Stimulated activated CD8-positive, alpha-beta memory T cell treated with anti-CD3 and anti-CD28 coated beads, Interleukin-7, amount 100 ng/mL, for 48 hours (primary cell): ENCODE measurements around the gene CNPPD1.

Experiments used
- DNase-seq, 2 donors: peaks; one replicate each; pipeline ENCODE4 v3.0.0-alpha.2; 2020; ENCODE audit warnings: low read depth in 1 of 2; ENCODE audit errors: extremely low read depth in 1 of 2

Gene CNPPD1

DNA sequence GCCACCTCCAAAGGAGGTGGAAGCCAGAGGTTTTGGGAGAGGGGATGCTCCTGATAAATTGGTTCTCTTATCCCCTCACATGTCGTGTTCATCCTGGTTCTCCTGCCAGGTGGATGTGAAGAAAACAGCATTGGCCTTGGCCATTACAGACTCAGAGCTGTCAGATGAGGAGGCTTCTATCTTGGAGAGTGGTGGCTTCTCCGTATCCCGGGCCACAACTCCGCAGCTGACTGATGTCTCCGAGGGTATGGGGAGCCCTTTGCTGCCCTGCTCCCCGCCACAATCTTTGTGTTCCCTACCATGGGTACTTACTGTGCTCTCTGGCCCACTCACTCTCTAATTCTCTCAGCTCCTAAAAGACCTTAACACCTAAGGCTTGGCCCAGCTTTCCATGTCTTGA, 4.8 kb upstream of the CNPPD1 start:
- no peak for DNase-seq

DNA sequence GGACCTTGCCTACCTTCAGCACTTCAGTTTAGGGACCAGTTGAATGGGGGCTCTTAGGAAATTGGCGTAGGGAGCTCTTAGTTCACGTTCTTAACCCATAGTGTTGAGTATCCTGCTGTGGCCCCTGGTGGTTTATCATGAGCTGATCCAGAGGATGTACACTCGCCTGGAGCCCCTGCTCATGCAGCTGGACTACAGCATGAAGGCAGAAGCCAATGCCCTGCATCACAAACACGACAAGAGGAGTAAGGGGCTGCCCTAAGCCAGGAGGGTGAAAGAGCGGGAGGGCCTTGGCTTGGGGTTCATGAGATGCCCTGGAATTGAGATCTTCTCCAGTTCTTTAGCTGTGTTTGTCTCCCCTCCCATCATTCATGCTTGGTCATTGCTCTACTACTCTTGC, 4.2 kb upstream of the CNPPD1 start:
- no peak for DNase-seq

- DNase-seq: no peak
Measured at GRCh38 chr2:219179601-219180465, 3.1 kb upstream of the CNPPD1 start.

DNA sequence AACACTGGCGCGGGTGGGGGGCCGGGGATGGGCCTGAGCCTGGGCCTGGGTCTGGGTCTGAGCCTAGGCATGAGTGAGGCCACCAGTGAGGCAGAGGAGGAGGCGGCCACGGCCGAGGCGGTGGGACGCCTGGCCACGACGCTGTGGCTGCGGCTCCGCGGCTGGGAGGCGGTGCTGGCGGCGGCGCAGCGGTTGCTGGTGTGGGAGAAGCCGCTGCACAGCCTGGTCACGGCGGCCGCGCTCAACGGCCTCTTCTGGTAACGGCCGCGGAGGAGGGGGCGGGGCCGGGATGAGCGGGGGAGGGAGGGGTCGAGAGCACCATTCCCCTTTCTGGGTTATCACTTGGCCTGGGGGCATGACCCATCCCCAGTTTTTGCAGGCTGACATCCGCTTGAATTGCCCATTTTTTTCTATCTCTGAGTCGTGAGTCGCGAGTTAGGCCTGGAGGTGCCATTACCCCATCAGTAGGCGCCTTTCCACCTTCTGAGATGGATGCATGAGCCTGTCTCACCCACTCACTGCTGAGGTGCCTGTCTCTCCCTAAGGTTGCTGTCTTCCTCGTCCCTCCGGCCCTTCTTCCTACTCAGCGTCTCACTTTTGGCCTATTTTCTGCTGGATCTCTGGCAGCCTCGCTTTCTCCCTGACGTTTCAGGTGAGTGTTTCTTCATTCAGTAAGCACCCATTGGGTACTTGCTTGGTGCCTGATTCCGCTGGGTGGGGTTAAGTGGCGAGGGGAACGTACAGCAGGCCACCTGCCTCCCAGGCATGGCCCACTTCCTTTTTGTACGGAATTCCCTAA, 1.9 kb upstream of the CNPPD1 start:
- DNase-seq: no peak

- peak in 1 of 2 donors; percentile 61 for DNase-seq
Measured at GRCh38 chr2:219177552-219178376, 1.0 kb upstream of the CNPPD1 start, which contains the start of gene RETREG2. RETREG2 (plus strand) TSS chr2:219178275; CDS start chr2:219178353, 78 bp downstream.

DNA sequence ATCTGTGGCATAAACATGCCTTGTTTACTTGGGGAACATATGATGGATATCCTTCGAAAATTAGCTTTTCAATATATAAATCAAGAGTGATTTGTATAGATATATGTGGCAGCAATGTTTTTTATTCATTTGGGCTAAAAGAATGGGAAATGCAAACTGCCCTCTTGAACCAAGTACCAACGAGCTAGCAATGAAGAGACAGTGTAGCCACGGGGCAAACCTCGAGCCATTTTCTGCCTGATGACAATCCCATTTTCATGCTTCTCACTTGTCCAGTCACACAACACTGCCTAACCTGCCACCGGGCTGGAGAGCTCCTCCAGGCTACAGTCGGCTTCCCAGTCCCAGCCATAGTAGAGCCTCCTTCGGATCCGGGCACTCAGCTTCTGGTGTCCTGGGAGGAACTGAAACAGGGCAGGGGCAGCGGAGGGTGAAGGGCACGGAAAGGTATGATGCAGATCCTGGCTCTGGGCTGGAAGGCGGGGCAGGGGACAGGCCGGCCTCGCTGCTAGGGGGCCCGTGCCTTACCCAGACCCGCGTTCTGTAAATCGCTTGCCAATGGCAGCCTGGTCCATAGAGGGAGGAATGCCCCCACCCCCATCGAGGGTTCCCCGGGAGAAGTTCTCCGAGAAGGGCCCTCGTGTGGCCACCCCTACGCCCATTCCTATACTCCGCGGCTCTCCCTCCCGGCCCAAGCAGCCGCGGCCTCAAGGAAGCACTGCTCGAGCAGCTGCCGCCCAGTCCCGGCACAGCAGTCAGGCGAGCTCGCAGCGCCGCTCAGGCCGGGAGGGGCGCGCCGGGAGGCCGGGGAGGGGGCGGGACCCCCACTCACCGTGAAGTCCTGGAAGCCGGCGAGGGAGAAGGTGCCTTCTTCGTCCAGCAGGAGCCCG, 552 bp downstream of the CNPPD1 start:
- DNase-seq: no peak

GRCh38 chr2:219175486-219175885, 1.2 kb downstream of the CNPPD1 start:
- DNase-seq: no peak

GRCh38 chr2:219174801-219175200, 1.9 kb downstream of the CNPPD1 start:
- no peak for DNase-seq

- DNase-seq: no peak
Measured at GRCh38 chr2:219174146-219174545, 2.6 kb downstream of the CNPPD1 start.

DNA sequence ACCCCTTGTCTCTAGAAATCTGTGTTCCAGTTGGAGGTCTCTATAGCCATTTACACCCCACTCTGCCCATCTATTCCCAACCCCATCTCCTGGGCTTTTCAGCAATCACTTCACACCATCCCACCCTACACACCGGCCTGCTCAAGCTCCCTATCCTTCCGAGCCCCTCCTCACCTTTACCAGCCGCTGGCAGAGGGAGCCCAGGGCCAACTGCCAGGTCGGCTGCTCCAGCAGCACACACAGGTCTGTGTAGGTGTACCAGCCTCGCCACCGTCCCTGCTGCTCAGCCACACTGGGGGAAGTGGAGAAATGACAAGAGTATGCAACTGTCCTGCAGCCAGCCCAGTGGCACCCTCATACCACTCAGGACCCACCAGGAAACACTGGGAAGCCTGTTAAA, 3.5 kb downstream of the CNPPD1 start:
- DNase-seq: no peak

DNA sequence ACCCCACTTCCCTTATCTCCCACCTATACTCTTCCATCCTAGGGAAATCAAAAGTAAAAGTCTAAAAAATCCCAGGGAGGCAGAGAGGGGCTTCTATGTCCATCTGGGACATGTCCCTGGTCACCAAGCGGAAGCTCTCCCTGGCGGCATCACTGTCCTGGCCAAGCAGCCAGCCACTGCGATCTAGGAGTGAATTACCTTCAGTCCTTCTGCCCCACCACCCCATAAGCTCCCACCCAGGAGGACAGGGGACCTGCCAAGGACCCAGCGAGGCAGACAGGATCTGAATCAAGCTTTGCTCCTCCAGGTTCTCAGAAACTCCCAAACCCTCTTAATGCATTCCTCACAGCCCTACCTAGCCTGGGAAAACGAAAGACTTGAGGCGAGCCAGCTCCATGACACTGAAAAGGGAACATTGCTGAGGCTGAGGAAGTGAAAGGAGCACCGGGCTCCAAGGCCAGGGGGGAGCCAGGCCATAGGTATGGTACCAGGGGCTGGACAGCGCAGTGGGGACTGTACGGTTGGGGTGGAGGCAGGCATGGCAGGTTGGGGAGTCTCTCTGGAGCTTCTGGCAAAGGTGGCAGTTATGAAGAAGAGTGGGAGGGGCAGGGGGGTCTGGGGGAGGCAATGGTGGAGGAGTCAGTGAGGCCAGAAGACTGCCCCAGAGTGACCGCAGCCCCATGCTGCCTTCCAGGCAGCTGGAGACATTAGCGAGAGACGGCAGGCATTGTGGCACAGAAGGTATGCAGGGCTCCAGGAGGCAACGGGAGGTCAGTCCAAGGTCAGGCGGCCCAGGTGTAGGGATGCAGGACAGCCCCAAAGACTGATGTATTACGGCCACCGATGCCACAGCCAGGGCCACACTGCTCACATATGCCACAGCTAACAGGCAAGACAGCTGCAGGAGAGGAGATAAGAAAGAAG, 4.2 kb downstream of the CNPPD1 start:
- no peak for DNase-seq

GRCh38 chr2:219171231-219171651, 5.5 kb downstream of the CNPPD1 start:
- no peak for DNase-seq

- no peak for DNase-seq
Measured at GRCh38 chr2:219169930-219170654, 6.6 kb downstream of the CNPPD1 start, which contains the start of gene SLC23A3. SLC23A3 (minus strand) TSS chr2:219170029; CDS start chr2:219169984, 45 bp downstream.

DNA sequence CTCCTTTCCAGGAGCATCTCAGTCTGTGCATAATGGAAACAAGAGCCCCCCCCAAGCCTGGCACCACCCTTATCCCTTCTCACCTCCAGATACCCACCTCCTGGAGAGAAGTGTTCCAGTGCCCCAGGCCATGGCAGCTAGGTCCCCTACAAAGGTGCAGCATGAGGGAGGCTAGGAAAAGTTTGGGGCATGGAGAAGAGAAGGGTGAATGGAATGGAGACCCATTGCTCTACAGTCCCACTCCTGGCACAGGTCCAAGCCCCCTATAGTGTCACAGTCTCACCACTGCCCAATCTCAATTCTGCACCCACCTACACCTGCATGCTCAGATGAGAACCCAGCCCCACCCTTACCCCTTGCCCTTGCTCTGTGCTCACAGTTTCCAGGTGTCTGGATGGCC, 7.8 kb downstream of the CNPPD1 start:
- no peak for DNase-seq

- no peak for DNase-seq
Measured at GRCh38 chr2:219168526-219168925, 8.2 kb downstream of the CNPPD1 start.

DNA sequence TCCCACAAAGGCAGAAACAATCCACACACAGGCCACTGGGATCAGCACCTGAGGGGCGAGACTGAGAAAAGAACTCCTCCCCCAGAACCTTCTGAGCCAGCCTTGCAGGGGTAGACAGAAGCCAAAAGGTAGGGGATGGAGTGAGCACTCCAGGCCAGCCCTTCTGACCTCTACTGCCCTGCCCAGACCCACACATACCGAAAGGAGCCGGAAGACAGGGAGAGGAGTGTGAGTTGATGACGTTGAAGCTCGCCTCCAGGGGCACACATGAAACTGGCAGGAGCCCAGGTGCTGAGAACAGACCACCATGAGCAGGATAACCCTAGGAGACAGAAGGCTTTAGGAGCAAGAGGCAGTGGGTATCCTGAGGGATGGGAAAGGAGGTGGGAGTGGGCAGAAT, 8.7 kb downstream of the CNPPD1 start:
- DNase-seq: no peak

GRCh38 chr2:219165058-219165911, 11.4 kb downstream of the CNPPD1 start:
- DNase-seq: no peak
